Esophagus squamous epithelium (tissue), 4 donors: ENCODE measurements around the gene GTF2IRD2.
"Not testable (repeated sequence)": the region's sequence is repeated elsewhere in the genome, so short reads cannot be mapped to it uniquely, and the experiment has no call there.

Source experiments
- POLR2A ChIP-seq, 4 donors: fragments of 450-650 bp; IDR thresholded peaks; one replicate each; pipeline ENCODE4 v1.6.1; 2017; ENCODE audit warnings: antibody characterized with exemption in 4 of 4, mild to moderate bottlenecking in 4 of 4, moderate library complexity in 3 of 4
- TF ChIP-seq, protein P1 (sequence below), 6 experiments: fragments of 450-650 bp in 4 of 6; fragments of 200-600 bp in 2 of 6; sonication (generic) in 2 of 6; IDR thresholded peaks; one replicate each; pipeline ENCODE4 v1.5.1; 2016 to 2019; ENCODE audit warnings: antibody characterized with exemption in 6 of 6, mild to moderate bottlenecking in 4 of 6, moderate library complexity in 4 of 6

DNA sequence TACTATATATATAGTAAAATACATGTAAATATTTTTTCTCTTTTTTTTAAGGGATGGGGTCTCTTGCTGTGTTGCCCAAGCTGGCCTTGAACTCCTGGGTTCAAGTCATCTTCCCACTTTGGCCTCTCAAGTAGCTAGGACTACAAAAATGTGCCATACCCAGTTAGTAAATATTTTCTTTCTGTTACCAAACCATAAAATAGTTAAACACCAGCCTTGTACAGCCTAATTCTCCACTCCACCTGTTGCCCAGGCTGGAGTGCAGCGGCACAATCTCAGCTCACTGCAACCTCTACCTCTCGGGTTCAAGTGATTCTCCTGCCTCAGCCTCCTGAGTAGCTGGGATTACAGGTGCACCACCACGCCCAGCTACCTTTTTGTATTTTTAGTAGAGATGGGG is 33.9 kb upstream of the GTF2IRD2 start:
- not testable (repeated sequence) for TF ChIP-seq POLR2A (IDR thresholded peaks at IDR 0.05)
- TF ChIP-seq, protein P1, sequence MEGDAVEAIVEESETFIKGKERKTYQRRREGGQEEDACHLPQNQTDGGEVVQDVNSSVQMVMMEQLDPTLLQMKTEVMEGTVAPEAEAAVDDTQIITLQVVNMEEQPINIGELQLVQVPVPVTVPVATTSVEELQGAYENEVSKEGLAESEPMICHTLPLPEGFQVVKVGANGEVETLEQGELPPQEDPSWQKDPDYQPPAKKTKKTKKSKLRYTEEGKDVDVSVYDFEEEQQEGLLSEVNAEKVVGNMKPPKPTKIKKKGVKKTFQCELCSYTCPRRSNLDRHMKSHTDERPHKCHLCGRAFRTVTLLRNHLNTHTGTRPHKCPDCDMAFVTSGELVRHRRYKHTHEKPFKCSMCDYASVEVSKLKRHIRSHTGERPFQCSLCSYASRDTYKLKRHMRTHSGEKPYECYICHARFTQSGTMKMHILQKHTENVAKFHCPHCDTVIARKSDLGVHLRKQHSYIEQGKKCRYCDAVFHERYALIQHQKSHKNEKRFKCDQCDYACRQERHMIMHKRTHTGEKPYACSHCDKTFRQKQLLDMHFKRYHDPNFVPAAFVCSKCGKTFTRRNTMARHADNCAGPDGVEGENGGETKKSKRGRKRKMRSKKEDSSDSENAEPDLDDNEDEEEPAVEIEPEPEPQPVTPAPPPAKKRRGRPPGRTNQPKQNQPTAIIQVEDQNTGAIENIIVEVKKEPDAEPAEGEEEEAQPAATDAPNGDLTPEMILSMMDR (IDR thresholded peaks at IDR 0.05): not testable (repeated sequence)
